Measurements from ENCODE around the gene ANO1.

ANO1 gene

GRCh38 chr11:70050243-70050642 is 27.9 kb upstream of the ANO1 start:
- FAIRE-seq (no peak), DNase-seq (ENCODE audit: low spot score) (no peak)

GRCh38 chr11:70054004-70054403 is 24.1 kb upstream of the ANO1 start:
- FAIRE-seq = no peak
- no peak for DNase-seq (ENCODE audit: low spot score)

- FAIRE-seq = no peak
Measured at GRCh38 chr11:70055444-70055843, 22.7 kb upstream of the ANO1 start.

GRCh38 chr11:70057080-70057479 is 21.0 kb upstream of the ANO1 start:
- FAIRE-seq = no peak

More at GRCh38 chr11:70055444-70055843, 22.7 kb upstream of the ANO1 start:
- no peak for DNase-seq (ENCODE audit: low spot score)

DNA sequence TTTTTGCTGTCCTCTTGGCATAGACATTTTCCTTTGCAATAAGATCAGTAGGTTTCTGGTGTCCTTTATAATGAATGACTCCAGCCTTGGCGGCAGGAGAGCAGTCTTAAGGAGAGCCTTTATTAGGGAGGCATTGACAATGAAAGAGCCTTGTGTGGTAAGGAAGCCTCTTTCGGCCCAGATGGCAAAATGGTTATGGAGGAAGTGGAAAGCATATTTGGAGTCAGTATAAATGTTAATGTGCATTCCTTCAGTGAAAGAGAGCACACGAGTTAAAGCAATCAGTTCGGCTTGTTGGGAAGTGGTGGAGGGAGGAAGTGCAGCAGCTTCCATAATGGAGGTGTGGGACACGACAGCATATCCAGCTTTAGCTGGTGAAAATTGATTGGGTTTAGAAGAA is 18.1 kb upstream of the ANO1 start:
- no peak for FAIRE-seq
- no peak for DNase-seq (ENCODE audit: low spot score)

More at GRCh38 chr11:70057080-70057479, 21.0 kb upstream of the ANO1 start:
- no peak for DNase-seq (ENCODE audit: low spot score)

DNA sequence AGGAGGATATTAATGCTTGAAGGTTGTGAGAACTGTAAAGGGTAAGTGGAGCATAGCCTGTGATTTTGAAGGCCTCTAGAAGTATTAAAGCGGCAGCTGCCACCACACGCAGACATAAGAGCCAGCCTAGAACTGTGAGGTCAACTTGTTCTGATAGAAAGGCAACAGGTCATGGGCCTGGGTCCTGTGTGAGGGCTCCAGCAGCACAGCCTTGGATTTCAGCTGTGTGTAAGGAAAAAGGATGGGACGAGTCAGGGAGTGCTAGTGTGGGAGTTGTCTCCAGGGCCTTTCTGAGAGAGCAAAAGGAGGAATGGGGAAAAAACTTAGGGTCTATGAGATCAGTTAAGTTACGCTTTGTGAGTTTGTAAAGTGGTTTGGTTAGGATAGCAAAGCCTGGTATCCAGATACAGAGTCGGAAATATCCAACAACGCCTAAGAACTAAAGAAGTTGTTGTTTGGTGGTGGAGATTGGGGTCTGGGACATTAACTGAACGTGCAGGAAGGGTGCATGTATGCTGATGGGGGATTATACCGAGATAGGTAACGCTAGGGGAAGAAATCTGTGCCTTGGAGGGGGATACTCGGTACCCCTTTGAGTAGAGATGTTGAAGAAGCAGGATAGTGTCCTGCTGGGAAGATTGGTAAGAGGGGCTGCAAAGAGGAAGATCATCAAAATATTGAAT is 17.4 kb upstream of the ANO1 start:
- DNase-seq (ENCODE audit: low spot score) (no peak), FAIRE-seq (no peak)

DNA sequence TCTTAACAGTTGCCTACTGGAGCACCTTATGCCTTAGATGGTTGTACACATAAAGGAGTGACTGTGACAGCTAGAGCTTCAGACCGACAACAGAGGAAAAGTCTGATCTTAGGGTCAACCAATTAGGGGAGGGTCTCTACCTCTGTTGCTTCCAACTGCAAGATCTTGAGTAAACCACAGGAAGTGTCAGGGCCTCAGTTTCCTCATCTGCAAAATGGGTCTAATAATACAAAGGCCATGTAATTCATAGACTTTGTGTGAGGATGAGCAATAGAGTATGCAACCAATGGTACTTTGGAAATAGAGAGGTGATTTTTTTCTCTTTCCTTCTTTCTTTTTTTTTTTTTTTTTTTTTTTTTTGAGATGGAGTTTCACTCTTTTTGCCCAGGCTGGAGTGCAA is 16.4 kb upstream of the ANO1 start:
- no peak for DNase-seq (ENCODE audit: low spot score)

GRCh38 chr11:70063121-70063520 is 15.0 kb upstream of the ANO1 start:
- DNase-seq (ENCODE audit: low spot score) (no peak), FAIRE-seq (no peak)

More for the DNA sequence above, 16.4 kb upstream of the ANO1 start:
- FAIRE-seq = no peak

DNA sequence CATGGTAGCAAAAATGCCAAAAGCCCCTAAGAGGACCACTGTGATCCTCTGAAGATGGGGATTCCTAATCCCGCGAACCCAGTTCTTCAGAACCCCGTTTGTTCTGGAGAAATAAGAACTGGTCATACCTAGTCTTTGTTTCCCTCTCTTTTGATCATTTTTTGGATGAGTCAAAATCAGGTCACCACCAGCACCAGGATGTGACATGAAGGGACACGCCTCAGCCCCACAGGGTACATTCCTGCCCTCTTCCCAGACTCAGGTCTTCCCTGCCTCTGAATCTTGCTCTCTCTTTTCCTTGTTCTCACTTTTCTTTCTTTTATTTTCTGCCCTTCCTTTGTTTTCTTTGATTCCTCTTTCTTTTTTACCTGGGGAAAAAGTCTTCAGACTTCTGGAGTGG is 14.6 kb upstream of the ANO1 start:
- DNase-seq (ENCODE audit: low spot score) = no peak
- no peak for FAIRE-seq

DNA sequence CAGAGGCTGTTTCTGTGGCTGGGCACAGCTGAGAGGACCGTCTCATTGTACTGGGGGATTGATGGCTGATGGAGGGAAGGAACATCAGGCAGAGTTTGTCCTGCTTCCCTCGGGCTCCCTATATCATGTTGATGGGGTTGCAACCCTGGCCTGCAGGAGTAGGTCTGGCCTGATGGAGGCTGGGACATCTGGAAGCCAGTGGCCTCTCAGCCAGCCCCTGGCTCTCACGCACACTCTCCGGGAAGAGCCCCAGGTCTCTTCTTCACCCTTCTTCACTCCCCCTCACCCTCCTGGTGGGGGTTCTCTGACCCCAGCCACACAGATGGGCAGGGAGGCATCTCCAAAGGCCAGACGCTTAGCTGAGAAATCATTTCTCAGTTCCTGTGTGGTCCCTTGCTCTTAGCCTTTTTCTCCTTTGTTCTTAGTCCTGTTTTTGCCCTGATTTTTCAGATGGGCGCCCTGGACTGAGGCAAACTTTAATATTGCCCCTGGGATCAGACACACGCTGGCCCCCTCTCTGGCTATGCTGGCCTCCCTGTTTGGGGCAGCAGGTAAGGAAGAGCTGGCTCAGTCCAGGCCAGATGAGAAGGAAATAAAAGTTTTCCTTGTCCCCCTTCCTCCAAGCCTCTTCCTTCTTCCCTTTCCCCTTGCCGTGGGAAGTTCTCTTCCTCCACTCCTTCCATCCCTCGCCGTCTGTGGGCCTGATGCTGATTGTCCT is 13.9 kb upstream of the ANO1 start:
- no peak for DNase-seq (ENCODE audit: low spot score)
- no peak for FAIRE-seq

GRCh38 chr11:70064726-70065317 is 13.3 kb upstream of the ANO1 start:
- no peak for FAIRE-seq
- DNase-seq (ENCODE audit: low spot score) = no peak

DNA sequence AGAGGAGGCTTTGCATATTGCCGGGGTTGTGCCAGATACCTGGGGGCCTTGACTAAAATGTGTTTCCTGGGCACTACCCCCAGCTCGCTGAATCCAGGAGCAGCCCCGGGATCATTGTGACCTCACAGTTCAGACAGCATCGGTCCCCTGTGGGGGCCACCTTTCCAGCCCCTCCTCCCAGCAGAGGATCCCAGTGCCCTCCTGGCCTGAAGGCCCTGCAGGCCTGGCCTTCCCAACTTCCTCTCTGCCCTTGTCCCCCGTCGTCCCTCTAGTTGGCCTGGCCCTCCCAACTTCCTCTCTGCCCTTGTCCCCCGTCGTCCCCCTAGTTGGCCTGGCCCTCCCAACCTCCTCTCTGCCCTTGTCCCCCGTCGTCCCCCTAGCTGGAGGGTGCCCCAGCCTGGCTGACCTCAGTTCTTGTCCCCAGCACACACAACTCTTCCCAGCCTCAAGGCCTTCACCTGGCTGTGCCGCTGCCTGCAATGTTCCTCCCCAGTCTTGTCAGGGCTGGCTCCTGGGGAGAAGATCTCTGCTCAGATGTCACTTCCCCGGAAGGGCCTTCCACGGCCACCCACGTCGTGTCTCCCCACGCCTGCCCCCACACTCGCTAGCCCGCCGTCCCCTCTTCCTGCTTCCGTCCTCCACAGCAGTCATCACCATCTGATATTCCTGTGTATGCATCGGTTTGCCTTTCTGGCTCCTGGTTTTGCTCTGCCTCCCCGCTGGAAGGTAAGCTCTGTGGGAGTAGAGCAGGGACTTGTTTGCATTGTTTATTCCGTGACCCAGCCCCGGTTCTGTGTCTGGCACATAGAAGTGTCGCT is 12.6 kb upstream of the ANO1 start:
- DNase-seq (ENCODE audit: low spot score) (no peak), FAIRE-seq (no peak)

DNA sequence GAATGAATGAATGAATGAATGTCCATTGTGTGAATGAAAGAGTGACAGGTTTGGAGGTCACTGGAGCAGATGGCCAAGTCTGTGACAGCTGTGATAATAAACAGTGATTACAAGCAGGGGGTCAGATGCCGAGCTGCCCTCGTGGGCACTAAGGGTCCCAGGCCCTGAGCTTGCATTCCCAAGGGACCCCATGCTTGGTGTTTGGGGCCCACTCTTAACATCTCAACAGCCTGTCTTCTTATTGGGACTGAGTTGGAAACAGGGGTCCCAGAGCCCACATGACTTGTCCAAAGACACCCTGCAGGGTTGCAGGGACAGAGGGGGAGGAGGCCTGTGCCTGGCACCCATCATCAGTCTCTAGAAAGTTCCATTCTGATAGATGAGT is 12.0 kb upstream of the ANO1 start:
- no peak for DNase-seq (ENCODE audit: low spot score)
- no peak for FAIRE-seq

DNA sequence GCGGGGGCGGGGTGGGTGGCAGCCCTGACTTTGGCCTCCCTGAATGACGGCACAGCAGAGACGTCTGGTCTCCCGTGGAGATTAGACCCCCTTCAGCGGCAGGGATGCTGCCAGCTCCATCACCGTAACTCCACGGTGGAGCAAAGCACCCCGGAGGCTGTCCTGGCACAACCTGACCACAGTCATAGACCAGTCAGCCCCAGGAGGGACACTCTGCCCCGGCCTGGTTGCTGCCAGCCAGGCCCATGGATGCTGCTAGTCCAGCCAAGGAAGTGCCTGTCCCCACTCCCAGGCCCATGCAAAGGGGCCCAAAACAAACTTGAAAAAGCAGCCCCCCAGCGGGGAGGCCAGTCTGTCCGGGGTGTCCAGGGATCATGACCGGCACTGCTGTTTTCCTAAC is 11.5 kb upstream of the ANO1 start:
- DNase-seq (ENCODE audit: low spot score) = no peak

DNA sequence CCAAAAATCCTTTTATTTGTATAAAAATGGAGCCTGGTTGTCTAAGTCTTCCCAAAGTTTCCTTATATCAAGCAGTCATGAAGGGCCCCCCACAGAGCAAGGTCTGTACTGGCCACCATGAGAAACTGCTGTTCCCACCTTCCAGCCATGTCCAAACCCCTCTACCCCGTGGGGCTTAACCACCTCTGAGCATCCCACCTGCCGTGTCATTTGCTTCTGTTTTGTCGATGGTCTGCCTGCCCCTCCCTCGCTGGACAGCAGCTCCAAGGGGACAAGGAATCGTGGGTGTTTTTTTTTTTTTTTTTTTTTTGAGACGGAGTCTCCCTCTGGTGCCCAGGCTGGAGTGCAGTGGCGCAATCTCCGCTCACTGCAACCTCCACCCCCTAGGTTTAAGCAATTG is 11.1 kb upstream of the ANO1 start:
- FAIRE-seq (no peak), DNase-seq (ENCODE audit: low spot score) (no peak)

More for the DNA sequence above, 11.5 kb upstream of the ANO1 start:
- FAIRE-seq = no peak

DNA sequence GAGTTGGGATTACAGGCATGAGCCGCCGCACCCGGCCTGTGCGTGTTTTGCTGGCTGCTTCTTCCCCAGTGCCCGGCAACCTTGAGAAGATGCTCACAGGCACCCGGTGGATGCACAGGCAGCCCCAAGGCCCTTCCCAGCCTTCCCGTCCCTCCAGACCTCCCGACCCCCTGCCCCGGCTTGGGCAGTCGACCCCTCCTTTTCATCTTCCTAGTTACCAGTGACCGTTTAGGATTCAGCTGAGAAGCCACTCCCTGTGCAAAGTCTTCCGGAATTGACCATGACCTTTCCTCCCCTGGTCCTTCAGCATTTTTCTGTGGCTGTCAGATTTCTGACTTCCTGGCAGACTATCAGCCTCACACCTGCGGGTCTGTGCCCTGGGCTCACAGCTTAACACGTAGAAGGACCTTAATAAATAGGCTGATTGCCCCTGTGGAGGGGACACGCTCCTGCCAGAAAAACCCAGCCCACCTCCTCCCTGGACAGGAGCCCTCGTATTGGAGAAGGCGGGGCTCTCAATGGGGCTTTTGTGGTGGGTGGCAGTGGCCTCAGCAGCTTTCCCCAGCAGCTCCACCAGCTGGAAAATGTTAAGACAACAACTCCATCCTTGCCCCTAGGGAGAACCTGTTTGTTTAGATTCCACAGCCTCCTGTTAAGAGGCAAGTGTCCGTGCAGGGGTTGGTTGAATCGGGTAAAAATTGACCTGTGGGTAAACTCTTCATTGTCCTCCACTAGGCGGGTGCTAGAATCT is 10.4 kb upstream of the ANO1 start:
- FAIRE-seq (no peak), DNase-seq (ENCODE audit: low spot score) (no peak)

DNA sequence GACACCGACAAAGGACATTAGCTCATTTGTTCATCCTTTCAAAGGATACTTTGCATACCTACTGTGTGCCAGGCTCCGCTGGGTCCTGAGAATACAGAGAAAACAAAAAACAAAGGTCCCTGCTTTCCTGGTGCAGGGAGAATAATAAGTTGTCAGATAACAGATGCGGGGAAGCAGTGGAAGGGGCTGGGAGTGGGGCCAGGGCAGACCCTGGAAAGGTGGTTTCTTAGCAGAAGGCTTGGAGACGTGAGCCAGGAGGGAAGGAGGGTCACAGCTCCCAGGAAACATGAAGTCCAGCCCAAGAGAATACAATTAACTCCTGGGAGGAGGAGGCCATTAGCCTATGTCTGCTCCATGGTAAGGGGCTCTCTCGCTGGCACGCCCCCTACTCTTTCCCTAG is 9.8 kb upstream of the ANO1 start:
- FAIRE-seq (no peak), DNase-seq (ENCODE audit: low spot score) (no peak)

GRCh38 chr11:70068950-70069349 is 9.2 kb upstream of the ANO1 start:
- FAIRE-seq (no peak), DNase-seq (ENCODE audit: low spot score) (no peak)

DNA sequence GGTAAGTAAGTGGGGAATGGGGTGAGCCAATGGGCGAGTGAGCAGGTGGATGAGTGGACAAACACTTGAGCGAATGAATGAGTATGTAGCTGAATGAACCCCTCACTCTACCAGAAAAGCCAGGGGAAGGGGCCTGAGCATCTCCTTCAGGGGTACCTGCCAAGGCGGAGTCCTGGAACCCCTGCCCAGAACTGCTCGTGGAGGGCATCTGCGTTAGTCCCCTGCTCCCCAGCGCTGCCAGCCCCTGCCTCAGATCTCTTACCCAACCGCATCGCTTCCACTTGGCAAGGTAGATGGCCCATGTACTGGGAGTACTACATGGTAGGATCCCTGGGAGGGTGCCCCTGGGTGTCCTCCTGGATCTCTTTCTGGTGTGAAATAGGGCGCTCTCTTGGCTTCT is 7.4 kb upstream of the ANO1 start:
- FAIRE-seq = no peak

DNA sequence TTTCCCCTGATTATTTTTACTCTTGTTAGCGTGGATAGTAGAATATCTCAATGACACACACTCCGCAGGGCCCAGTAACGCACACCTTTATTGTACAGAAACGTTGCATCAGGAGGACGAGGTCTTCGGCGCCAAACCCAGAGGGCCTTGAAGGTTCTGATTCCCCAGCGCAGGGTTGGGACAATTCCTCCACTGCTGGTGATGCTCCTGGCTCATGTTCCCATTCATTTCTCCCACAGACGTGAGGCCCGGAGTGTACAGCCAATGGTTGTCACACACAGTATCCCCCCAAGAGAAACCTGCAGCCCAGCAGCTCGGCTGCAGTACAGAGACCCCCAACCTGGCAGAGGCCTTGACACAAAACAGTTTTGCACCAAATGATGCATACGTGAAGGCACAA is 6.1 kb upstream of the ANO1 start:
- DNase-seq (ENCODE audit: low spot score) (no peak), FAIRE-seq (no peak)

More for the DNA sequence above, 7.4 kb upstream of the ANO1 start:
- DNase-seq (ENCODE audit: low spot score) = no peak

DNA sequence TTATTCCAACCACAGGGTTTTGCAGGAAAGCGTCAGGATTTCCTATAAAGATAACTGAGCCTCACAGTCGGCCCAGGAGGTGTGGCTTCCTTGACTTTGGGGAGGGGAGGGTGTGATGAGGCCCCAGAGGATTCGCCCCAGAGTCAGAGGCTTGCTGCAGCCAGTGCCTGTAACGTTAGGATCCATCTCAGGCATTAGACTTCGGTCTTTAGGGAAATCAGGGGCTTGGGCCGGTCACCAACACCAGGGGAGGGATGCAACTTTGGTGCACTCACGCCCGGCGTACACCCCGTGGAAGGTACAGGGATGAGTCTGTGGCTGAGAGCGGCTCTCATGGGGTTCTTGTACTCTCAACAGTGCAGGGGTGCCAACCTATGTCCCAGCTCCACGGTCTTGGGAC is 5.7 kb upstream of the ANO1 start:
- FAIRE-seq (no peak), DNase-seq (ENCODE audit: low spot score) (no peak)

All from urothelium cell line (cell line).